K562 (cell line): Measurements from ENCODE around the gene CCDC13. TPM values are rescaled to one million over a fixed set of nuclear protein-coding genes. Genes with fewer than 3 reads are reported as not detected.

ENCODE experiments used
- ATAC-seq: fragments of 200-7000 bp; cut with Tn5 transposase; 3 replicates; pipeline ENCODE4 v1.9.1; 2020; ENCODE audit warnings: moderate library complexity
- BruUV-seq: library from RNA; stranded (reverse); fragments of 400-500 nt; replicated peaks from 2 replicates; lab custom pipeline; 2021; lab: Mats Ljungman, UMichigan
- CTCF ChIA-PET: fragments of 300-600 bp; formaldehyde crosslinking; extraction: SDS; loops from one replicate; lab custom pipeline; 2021; ENCODE audit warnings: low intra/inter-chr PET ratio; lab: Yijun Ruan, JAX
- POLR2A ChIA-PET: fragments of 300-600, 350-650 bp; sonication (Branson Sonifier 250); formaldehyde crosslinking; extraction: SDS; loops from one replicate; lab custom pipeline; 2021; ENCODE audit warnings: antibody characterized with exemption, inconsistent platforms; lab: Yijun Ruan, JAX
- DNase-seq, 4 experiments: peaks; one replicate each; pipeline versions ENCODE4 v3.0.0 to v3.0.0-alpha.2; 2011 to 2018; ENCODE audit warnings: low spot score in 3 of 4, mixed read lengths in 3 of 4; ENCODE audit errors: extremely low read depth in 1 of 4
- FAIRE-seq: peaks from 2 replicates; lab custom pipeline; 2011; peaks lifted over from hg19 to GRCh38; lab: Jason Lieb, UNC
- H2AFZ ChIP-seq: 2 replicates; pipeline ENCODE4 v1.6.0; 2011; ENCODE audit warnings: low read depth, low read length, control low read depth, inconsistent platforms
- H3K27ac ChIP-seq: fragments of 200-600 bp; 3 replicates; pipeline ENCODE4 v1.8.0; 2011; ENCODE audit warnings: low read depth, mild to moderate bottlenecking, control low read depth, inconsistent platforms, low read length, moderate library complexity, mixed read lengths; ENCODE audit errors: extremely low read depth
- H3K27me3 ChIP-seq, 2 experiments: fragments of 300-600 bp in 1 of 2; 2 replicates in 1 of 2; 3 replicates in 1 of 2; pipeline versions ENCODE4 v1.6.0 to v1.8.0; 2011; ENCODE audit warnings: inconsistent platforms in 2 of 2, low read length in 2 of 2, mild to moderate bottlenecking in 1 of 2, mixed read lengths in 1 of 2, moderate library complexity in 1 of 2; ENCODE audit not compliant: control insufficient read depth in 2 of 2, insufficient read depth in 2 of 2
- H3K36me3 ChIP-seq: fragments of 300-600 bp; 3 replicates; pipeline ENCODE4 v1.8.0; 2011; ENCODE audit warnings: mild to moderate bottlenecking, low read length, inconsistent platforms; ENCODE audit not compliant: control insufficient read depth, insufficient read depth
- H3K4me1 ChIP-seq, 2 experiments: fragments of 200-600 bp in 1 of 2; replicated peaks in 1 of 2; 2 replicates in 1 of 2; 3 replicates in 1 of 2; pipeline versions ENCODE4 v1.5.1 to v1.8.0; 2011; ENCODE audit warnings: inconsistent platforms in 2 of 2, low read length in 2 of 2, mild to moderate bottlenecking in 1 of 2, mixed read lengths in 1 of 2, moderate library complexity in 1 of 2; ENCODE audit not compliant: control insufficient read depth in 2 of 2, insufficient read depth in 2 of 2
- H3K4me2 ChIP-seq: 2 replicates; pipeline ENCODE4 v1.6.1; 2011; ENCODE audit warnings: low read length, control low read depth, inconsistent platforms, mixed read lengths; ENCODE audit not compliant: insufficient read depth
- H3K4me3 ChIP-seq: fragments of 200-600 bp; sonication (generic), shearing (Covaris generic); 2 replicates; pipeline ENCODE4 v1.5.1; 2016; ENCODE audit warnings: control low read depth, inconsistent platforms
- H3K79me2 ChIP-seq: fragments of 200-600 bp; 3 replicates; pipeline ENCODE4 v1.8.0; 2011; ENCODE audit warnings: low read length, inconsistent platforms; ENCODE audit not compliant: control insufficient read depth, insufficient read depth
- H3K9ac ChIP-seq, 2 experiments: 2 replicates each; pipeline versions ENCODE4 v1.6.0 to v1.6.1; 2011; ENCODE audit warnings: low read depth in 2 of 2, low read length in 2 of 2, control low read depth in 1 of 2, inconsistent platforms in 1 of 2, mild to moderate bottlenecking in 1 of 2, mixed read lengths in 1 of 2; ENCODE audit not compliant: insufficient read depth in 1 of 2
- H3K9me1 ChIP-seq: one replicate; pipeline ENCODE4 v1.6.0; 2011; ENCODE audit warnings: inconsistent platforms, mild to moderate bottlenecking, low read length, moderate library complexity; ENCODE audit not compliant: control insufficient read depth, insufficient read depth
- H3K9me3 ChIP-seq: replicated peaks from 2 replicates; pipeline ENCODE4 v1.5.1; 2011; ENCODE audit warnings: low read depth, low read length, inconsistent platforms; ENCODE audit not compliant: control insufficient read depth, insufficient read depth
- H4K20me1 ChIP-seq: replicated peaks from 2 replicates; pipeline ENCODE4 v1.6.1; 2011; ENCODE audit warnings: low read length, inconsistent platforms, mixed read lengths; ENCODE audit not compliant: control insufficient read depth, insufficient read depth
- HDAC3 ChIP-seq: fragments of 450-650 bp; IDR thresholded peaks from 2 replicates; pipeline ENCODE4 v1.6.1; 2018; ENCODE audit warnings: borderline replicate concordance, mild to moderate bottlenecking, moderate library complexity; ENCODE audit not compliant: partially characterized antibody
- HNRNPH1 ChIP-seq: fragments of 200-400 bp; formaldehyde crosslinking; optimal IDR thresholded peaks from 2 replicates; pipeline ENCODE3; 2017; ENCODE audit warnings: low read depth, mild to moderate bottlenecking, low read length, moderate library complexity
- PTBP1 ChIP-seq: fragments of 200-400 bp; formaldehyde crosslinking; IDR thresholded peaks from 2 replicates; pipeline ENCODE4 v1.6.1; 2017; ENCODE audit warnings: low read depth, low read length
- SMAD1 ChIP-seq: fragments of 150-350 bp; IDR thresholded peaks from 2 replicates; pipeline ENCODE4 v1.6.1; 2014; ENCODE audit warnings: low read length, low read depth; ENCODE audit not compliant: partially characterized antibody
- TRIM24 ChIP-seq, 2 experiments: fragments of 450-650 bp; IDR thresholded peaks; 2 replicates each; pipeline ENCODE4 v1.6.1; 2016
- XRCC5 ChIP-seq: fragments of 200-400 bp; formaldehyde crosslinking; IDR thresholded peaks from 2 replicates; pipeline ENCODE4 v1.6.1; 2017; ENCODE audit warnings: low read depth, mild to moderate bottlenecking, low read length
- ZBTB7A ChIP-seq: IDR thresholded peaks from 2 replicates; pipeline ENCODE4 v1.6.1; 2011; ENCODE audit warnings: low read depth, mild to moderate bottlenecking, low read length, moderate library complexity, borderline replicate concordance; ENCODE audit not compliant: control insufficient read depth
- ZNF311 ChIP-seq: fragments of 250-450 bp; sonication (Bioruptor Pico); IDR thresholded peaks from 2 replicates; pipeline ENCODE4 v1.4.0; 2020; ENCODE audit warnings: mild to moderate bottlenecking, moderate library complexity
- ZNF707 ChIP-seq: fragments of 250-450 bp; sonication (Bioruptor Pico); conservative IDR thresholded peaks from 2 replicates; pipeline ENCODE4 v1.8.0; 2022; ENCODE audit warnings: inconsistent platforms, mild to moderate bottlenecking, moderate library complexity
- ZSCAN32 ChIP-seq: fragments of 450-650 bp; formaldehyde crosslinking; IDR thresholded peaks from 2 replicates; pipeline ENCODE4 v1.4.0; 2020; ENCODE audit warnings: mild to moderate bottlenecking, moderate library complexity
- WGBS: fragments of 100-300 bp; shearing (Covaris generic); methylation state at CpG from one replicate; pipeline ENCODE4 v1.1.6; 2016; ENCODE audit warnings: low coverage, mixed read lengths; ENCODE audit not compliant: insufficient coverage; ENCODE audit errors: missing lambda C conversion rate; 5-methylcytosine and 5-hydroxymethylcytosine counted together
- in situ Hi-C: fragments of 300-500 bp; cut with MboI; formaldehyde crosslinking; loops from 4 replicates; pipeline ENCODE4 v1.15.0; 2018; ENCODE audit warnings: inconsistent platforms, mixed read lengths
- intact Hi-C: fragments of 100-400 bp; cut with micrococcal nuclease; formaldehyde crosslinking; loops from 2 replicates; pipeline ENCODE4 v1.14.2; 2022
- polyA plus RNA-seq, 8 experiments: library from polyadenylated mRNA; depleted of rRNA in 4 of 8; stranded (reverse) in 5 of 8; unstranded in 3 of 8; fragments of >200 nt; fragmentation: Nextera tagmentation in 2 of 8; fragmentation: Illumina TruSeq in 1 of 8; extraction: Ambion mirVana in 2 of 8; extraction: Trizol in 1 of 8; gene quantifications; 2 replicates each; pipeline versions ENCODE4 v1.2.1 to v1.2.3, GENCODE V29; 2011 to 2014; ENCODE audit warnings: inconsistent platforms in 1 of 8, missing spikeins in 1 of 8
- total RNA-seq, 7 experiments: library from RNA; depleted of rRNA in 6 of 7; stranded (reverse); fragments of >200 nt in 6 of 7; fragmentation: Illumina TruSeq in 2 of 7; extraction: Trizol in 2 of 7; gene quantifications; 2 replicates each; pipeline versions ENCODE4 v1.2.1 to v1.2.3, GENCODE V29; 2011 to 2021; ENCODE audit warnings: low replicate concordance in 1 of 7

The CCDC13 gene
- total and polyA plus RNA-seq, 9 of the 15 experiments (the other 6 are each of a cell fraction or from before 2014, with no cell fraction given): 0.20 to 0.70 (median 0.48) TPM; not detected in 2

GRCh38 chr3:42769477-42770131, 3.4 kb downstream of the CCDC13 start:
- no peaks in the 10 kb centered on the region for H3K9me1 ChIP-seq
- H3K27me3 ChIP-seq: peaks cover 4 to 9% of the 10 kb centered on the region in 2 experiments; a peak in 4 of 5 replicates
- H3K36me3 ChIP-seq: no peaks in the 10 kb centered on the region
- H3K4me1 ChIP-seq: peaks cover 0 to 8% of the 10 kb centered on the region in 2 experiments; a peak in 2 of 5 replicates
- no TSS peak for BruUV-seq
- no peaks in the 10 kb centered on the region for H4K20me1 ChIP-seq
- no peak for TF ChIP-seq ZSCAN32 (CRISPR knock-in tag)
- TF ChIP-seq XRCC5: no peak
- no peak for TF ChIP-seq SMAD1
- TF ChIP-seq ZNF311 (CRISPR knock-in tag): no peak
- no peak for TF ChIP-seq HNRNPH1
- no peak for TF ChIP-seq ZBTB7A
- no peak for TF ChIP-seq HDAC3
- no peak for TF ChIP-seq TRIM24 (IDR thresholded peaks at IDR 0.05)
- no peak for TF ChIP-seq ZNF707 (CRISPR knock-in tag)
- no peak for TF ChIP-seq PTBP1
- H3K4me3 ChIP-seq: no peak overlapping the region
- ATAC-seq: no peak
- no peaks in the 10 kb centered on the region; the same call in 1 of the 2 replicates for H3K9me3 ChIP-seq
- in situ Hi-C loops (no loop called here), intact Hi-C loops (no loop called here)
- no peak overlapping the region for H3K4me2 ChIP-seq
- no peak overlapping the region for H3K9ac ChIP-seq
- no peak for FAIRE-seq
- CTCF ChIA-PET: no interaction called here
- DNase-seq: no peak
- POLR2A ChIA-PET: interaction anchor here (0.6 kb wide), 1 partner anchor 53 kb away, joined by 3 read pairs; no protein-coding TSS in a partner anchor
- H3K27ac ChIP-seq: no peak overlapping the region
- WGBS: 46% methylated on average over 21 of the region's 28 CpGs
- H2AFZ ChIP-seq: no peak overlapping the region
- H3K79me2 ChIP-seq: no peaks in the 10 kb centered on the region
